ENCODE data around the gene PRKRIP1. TPM values are rescaled to one million over a fixed set of nuclear protein-coding genes. Genes with fewer than 3 reads are reported as not detected.
A peak's percentile ranks its signal among the peaks of the same experiment; 100 is the strongest.

PRKRIP1 gene
- total and polyA plus RNA-seq, 5 donors = 14.6 to 20.5 (median 15.3) TPM

DNA sequence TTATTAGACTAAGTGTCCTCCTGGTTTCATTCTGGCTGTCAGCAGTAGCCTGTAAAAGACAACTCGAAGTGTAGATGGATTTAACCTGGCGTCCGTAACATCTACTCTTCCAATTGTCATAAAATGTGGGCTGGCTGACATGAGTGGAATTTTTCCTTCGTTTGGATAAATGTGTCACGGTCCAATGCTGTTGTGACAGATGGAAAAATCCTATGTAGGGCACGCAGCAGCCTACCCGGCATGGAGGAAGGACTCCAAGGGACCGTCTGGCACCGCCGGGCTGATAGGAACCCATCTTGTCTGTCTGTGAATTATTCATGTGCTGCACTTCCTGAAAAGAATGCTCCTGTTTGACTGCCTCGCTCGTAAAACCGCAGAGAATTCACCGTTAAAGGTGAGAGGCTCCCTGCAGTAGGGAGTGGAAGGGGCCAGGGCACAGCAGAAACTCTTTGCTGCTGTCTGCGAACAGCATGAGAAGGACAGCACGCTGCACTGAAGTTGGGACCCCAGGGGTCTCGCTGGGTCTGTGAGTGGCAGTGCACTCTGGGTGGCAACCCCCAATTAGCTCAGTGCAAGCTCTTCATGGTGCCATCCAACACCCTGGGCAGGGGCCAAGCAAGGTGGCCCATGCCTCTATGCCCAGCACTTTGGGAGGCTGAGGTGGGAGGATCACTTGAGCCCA, 35.6 kb downstream of the PRKRIP1 start:
- H3K27ac ChIP-seq (ENCODE audit: low read length) = no peak overlapping the region
- no peak overlapping the region for H3K4me3 ChIP-seq (ENCODE audit: low read length)
- no peaks in the 10 kb centered on the region for H3K9me3 ChIP-seq (ENCODE audit: control insufficient read depth, low read length)
- DNase-seq = no peak
- WGBS = 44% methylated on average over 17 of the region's 17 CpGs
- H3K4me1 ChIP-seq (ENCODE audit: control insufficient read depth, insufficient read depth, low read length) = peaks cover 2% of the 10 kb centered on the region
- H3K27me3 ChIP-seq (ENCODE audit: control insufficient read depth, insufficient read depth) = no peaks in the 10 kb centered on the region
- no peak for ATAC-seq
- intact Hi-C loops (cut with DNase I) = no loop called here

DNA sequence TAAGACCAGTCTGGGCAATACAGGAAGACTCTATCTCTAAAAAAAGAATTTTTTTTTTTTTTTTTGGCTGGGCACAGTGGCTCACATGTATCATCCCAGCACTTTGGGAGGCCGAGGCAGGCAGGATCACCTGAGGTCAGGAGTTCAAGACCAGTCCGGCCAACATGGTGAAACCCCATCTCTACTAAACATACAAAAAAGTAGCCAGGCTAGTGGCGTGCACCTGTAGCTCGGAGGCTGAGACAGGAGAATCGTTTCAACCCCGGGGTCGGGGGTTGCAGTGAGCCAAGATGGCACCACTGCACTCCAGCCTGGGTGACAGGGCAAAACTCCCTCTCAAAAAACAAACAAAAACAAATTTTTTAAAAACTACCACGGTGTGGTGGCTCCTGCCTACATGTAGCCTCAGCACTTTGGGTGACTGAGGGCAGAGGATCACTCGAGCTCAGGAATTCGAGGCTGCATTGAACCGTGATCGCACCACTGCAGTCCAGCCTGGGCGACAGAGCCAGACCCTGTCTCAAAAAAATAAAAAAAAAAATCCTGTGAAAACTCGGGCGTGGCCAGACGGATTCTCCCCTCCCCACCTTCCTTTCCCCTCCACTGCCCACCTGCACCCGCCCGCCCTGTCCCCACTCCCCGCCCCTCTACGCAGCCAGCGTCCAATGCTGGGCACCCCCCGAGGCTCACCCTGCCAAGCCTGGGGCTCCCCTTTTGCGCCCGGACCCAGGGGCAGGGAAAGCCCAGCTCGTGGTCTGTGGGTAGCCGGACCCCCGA, 36.5 kb downstream of the PRKRIP1 start:
- Histone ChIP-seq H3K27me3 (ENCODE audit: control insufficient read depth, insufficient read depth) (no peaks in the 10 kb centered on the region), H3K4me1 (ENCODE audit: control insufficient read depth, insufficient read depth, low read length) (peaks cover 2% of the 10 kb centered on the region), H3K4me3 (ENCODE audit: low read length) (peak overlapping the region; percentile 89), H3K27ac (ENCODE audit: low read length) (no peak overlapping the region), H3K9me3 (ENCODE audit: control insufficient read depth, low read length) (no peaks in the 10 kb centered on the region)
- no peak for DNase-seq
- intact Hi-C loops (cut with DNase I) = no loop called here
- peak; percentile 21 to 37 for ATAC-seq
- 36% methylated on average over 27 of the region's 27 CpGs for WGBS

DNA sequence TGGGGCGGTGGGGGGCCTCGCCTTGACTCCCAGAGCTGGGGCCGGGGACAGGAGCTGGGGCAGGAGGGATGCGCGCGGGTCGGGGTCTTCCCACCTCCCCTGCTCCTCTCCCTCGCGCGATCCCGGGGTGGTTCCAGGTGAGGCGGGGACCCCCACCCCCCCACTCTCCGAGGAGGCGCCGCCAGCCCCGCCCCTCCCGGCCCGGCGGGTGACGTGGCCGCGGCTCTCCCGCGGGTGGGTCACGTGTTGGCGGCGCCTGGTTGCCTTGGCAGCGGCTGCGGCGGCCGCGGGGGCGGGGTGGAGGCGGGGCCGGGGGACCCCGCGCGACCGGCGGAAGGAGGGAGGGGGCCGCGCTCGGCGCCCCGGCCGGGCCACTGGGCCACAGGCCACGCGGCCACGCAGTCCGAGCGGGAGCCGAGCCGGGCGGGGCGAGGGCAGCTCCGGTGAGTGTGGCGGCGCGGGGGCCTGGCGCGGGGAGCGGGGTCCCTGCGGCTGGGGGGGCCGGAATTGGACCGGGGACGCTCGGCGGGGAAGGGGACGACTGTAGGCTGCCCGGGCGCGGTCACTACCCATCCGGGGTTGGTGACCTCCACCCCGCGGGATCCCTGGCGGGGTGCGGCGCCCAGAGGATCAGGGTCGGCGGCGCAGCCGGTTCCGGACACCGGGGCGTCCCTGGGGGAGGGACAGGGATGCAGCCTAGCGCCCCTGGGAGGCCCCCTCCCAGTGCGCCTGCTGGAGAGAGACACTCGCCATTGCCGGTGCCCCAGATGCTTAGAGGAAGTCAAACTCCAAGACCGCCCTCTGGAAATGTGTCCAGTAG, 37.3 kb downstream of the PRKRIP1 start, which contains the start of gene ORAI2:
TSS of gene ORAI2 (plus strand) at position 357 of the 820 bp plus-strand sequence. CDS start 5,382 bp downstream, outside the sequence.
- Histone ChIP-seq H3K4me3 (ENCODE audit: low read length) (peak within 1 kb of the TSS; percentile 89), H3K27ac (ENCODE audit: low read length) (no peak within 1 kb of the TSS), H3K27me3 (ENCODE audit: control insufficient read depth, insufficient read depth) (no peaks in the 10 kb centered on the region), H3K4me1 (ENCODE audit: control insufficient read depth, insufficient read depth, low read length) (peaks cover 2% of the 10 kb centered on the region), H3K9me3 (ENCODE audit: control insufficient read depth, low read length) (no peaks in the 10 kb centered on the region)
- ATAC-seq = peak; percentile 84 to 85
- intact Hi-C loops (cut with DNase I) = no loop called here
- peak; percentile 84 to 94 (median 92) for DNase-seq
- WGBS = 1% methylated on average over 90 of the region's 90 CpGs

DNA sequence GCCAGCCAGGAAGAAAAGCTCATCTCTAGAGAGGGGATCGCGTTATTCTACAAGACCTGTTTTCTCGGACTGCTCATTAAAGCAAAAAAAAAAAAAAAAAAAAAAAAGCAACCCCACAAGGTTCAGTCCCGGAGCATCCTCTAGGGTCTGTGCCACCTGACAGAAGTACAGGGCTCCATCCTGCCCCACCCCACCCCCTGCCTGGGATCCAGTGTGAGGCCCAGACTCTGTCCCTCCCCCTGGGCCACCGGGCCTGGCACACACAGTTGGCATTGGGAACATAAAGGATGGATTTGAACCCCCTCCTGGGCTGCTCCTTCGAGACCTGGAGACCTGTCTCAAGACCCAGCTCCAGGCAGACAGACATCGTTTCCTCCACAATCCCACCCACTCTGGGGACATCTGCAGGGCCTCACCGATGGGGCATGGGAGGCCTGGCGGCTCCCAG, 37.9 kb downstream of the PRKRIP1 start:
- Histone ChIP-seq H3K27me3 (ENCODE audit: control insufficient read depth, insufficient read depth) (no peaks in the 10 kb centered on the region), H3K4me3 (ENCODE audit: low read length) (peak overlapping the region; percentile 89), H3K4me1 (ENCODE audit: control insufficient read depth, insufficient read depth, low read length) (peaks cover 2% of the 10 kb centered on the region), H3K27ac (ENCODE audit: low read length) (no peak overlapping the region), H3K9me3 (ENCODE audit: control insufficient read depth, low read length) (no peaks in the 10 kb centered on the region)
- intact Hi-C loops (cut with DNase I) = no loop called here
- ATAC-seq (peak in 1 of 2 donors; percentile 31), DNase-seq (no peak)
- WGBS = 31% methylated on average over 9 of the region's 9 CpGs

DNA sequence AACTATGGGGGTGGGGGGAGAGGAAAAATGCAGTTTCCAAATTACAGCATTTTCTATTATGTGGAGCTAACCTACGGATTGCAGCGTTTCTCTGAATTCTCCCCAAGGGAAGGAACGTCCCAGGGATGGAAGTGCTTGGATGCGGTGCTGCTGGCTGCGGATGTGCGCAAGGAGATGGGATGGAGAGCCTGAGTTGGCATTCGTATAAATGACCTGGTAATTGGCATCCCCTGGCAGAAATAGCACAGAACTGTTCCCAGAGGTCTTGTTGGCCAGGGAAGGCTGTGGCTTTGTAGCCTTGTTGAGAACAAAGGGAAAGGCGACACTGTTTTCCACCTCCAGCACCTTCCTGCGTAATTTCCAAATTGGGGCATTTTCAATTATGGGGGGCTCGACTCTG, 40.0 kb downstream of the PRKRIP1 start:
- peaks cover 2% of the 10 kb centered on the region for H3K4me1 ChIP-seq (ENCODE audit: control insufficient read depth, insufficient read depth, low read length)
- H3K27ac ChIP-seq (ENCODE audit: low read length) = no peak overlapping the region
- ATAC-seq (no peak), DNase-seq (no peak)
- WGBS = 94% methylated on average over 10 of the region's 10 CpGs
- no peaks in the 10 kb centered on the region for H3K9me3 ChIP-seq (ENCODE audit: control insufficient read depth, low read length)
- intact Hi-C loops (cut with DNase I) = no loop called here
- H3K4me3 ChIP-seq (ENCODE audit: low read length) = no peak overlapping the region
- no peaks in the 10 kb centered on the region for H3K27me3 ChIP-seq (ENCODE audit: control insufficient read depth, insufficient read depth)

DNA sequence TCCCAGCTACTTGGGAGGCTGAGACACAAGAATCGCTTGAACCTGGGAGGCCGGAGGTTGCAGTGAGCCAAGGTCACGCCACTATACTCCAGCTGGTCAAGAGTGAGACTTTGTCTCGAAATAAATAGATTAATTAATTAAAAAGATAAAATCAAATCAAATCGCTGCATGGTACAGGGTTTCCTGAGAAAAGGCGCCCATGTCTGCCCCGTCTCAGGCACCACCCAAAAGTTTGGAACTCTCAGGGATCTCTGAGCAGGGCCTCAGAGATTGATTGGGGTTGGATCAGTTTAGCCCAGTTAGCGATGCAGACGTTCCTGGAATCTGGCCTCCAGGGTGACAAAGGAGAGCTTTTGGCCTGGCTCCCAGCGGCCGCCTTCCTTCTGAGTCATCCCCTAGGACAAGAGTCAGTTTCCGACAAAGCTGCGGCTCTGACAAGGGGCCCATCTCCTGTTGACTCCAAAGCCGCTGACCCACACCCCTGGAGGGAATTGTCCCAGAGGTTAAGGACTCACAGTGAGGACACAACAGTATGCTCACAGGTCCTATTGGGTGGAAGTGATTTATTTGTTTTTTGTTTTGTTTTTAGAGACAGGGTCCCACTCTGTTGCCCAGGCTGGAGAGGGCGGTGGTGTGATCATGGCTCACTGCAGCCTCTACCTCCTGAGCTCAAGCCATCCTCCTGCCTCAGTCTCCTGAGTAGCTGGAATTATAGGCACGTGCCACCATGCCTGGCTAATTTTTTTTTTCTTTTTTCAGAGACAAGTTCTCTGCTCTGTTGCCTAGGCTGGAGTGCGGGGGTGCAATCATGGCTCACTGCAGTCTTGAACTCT, 44.0 kb downstream of the PRKRIP1 start:
- Histone ChIP-seq H3K4me3 (ENCODE audit: low read length) (no peak overlapping the region), H3K9me3 (ENCODE audit: control insufficient read depth, low read length) (no peaks in the 10 kb centered on the region), H3K27me3 (ENCODE audit: control insufficient read depth, insufficient read depth) (no peaks in the 10 kb centered on the region), H3K27ac (ENCODE audit: low read length) (peak overlapping the region; percentile 55), H3K4me1 (ENCODE audit: control insufficient read depth, insufficient read depth, low read length) (no peaks in the 10 kb centered on the region)
- peak; percentile 67 to 88 for ATAC-seq
- 60% methylated on average over 17 of the region's 17 CpGs for WGBS
- DNase-seq = peak; percentile 72 to 80 (median 79)
- intact Hi-C loops (cut with DNase I) = no loop called here

DNA sequence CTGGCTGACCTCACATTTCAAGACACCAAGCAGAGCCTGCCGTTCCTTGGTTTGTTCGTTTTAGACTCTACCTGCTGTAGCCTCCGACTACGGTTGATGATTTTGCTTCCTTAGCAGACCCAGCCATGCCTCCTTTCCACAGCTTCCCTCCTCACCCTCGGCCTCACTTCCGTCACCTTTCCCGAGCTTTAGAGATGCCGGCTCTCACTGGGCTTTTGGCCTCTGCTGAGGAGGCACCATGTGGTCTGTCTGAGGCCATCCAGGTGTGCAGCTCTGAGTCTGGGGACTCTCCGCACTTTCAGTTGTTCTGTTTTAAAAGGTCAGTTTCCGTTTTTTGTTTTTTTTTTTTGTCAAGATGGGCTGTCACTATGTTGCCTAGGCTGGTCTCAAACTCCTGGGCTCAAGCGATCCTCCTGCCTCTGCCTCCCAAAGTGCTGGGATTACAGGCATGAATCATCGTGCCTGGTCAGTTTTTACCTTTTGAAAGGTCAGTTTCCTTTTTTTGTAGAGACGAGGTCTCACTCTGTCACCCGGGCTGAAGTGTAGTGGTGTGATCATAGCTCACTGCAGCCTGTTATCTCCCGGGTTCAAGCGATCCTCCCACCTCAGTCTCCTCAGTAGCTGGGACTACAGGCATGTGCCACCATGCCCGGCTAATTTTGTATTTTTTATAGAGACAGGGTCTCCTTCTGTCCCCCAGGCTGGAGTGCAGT, 49.0 kb downstream of the PRKRIP1 start:
- DNase-seq (peak in 1 of 3 donors; percentile 13), ATAC-seq (no peak)
- Histone ChIP-seq H3K4me1 (ENCODE audit: control insufficient read depth, insufficient read depth, low read length) (no peaks in the 10 kb centered on the region), H3K4me3 (ENCODE audit: low read length) (no peak overlapping the region), H3K9me3 (ENCODE audit: control insufficient read depth, low read length) (no peaks in the 10 kb centered on the region), H3K27me3 (ENCODE audit: control insufficient read depth, insufficient read depth) (no peaks in the 10 kb centered on the region), H3K27ac (ENCODE audit: low read length) (no peak overlapping the region)
- WGBS = 90% methylated on average over 17 of the region's 17 CpGs
- intact Hi-C loops (cut with DNase I) = no loop called here

DNA sequence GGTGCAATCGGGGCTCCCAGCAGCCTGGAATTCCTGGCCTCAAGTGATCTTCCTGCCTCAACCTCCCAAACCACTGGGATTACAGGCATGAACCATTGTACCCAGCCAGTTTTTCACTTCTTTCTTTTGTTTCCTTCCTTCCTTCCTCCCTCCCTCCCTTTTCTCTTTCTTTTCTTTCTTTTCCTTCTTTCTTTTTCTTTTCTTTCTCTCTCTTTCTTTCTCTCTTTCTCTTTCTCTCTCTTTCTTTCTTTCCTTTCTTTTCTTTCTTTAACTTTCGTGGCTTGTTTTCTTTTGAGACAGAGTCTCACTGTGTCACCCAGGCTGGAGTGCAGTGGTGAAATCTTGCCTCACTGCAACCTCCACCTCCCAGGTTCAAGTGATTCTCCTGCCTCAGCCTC, 49.5 kb downstream of the PRKRIP1 start:
- intact Hi-C loops (cut with DNase I) = no loop called here
- no peak overlapping the region for H3K27ac ChIP-seq (ENCODE audit: low read length)
- WGBS = 70% methylated on average over 2 of the region's 2 CpGs
- H3K4me1 ChIP-seq (ENCODE audit: control insufficient read depth, insufficient read depth, low read length) = no peaks in the 10 kb centered on the region
- H3K9me3 ChIP-seq (ENCODE audit: control insufficient read depth, low read length) = no peaks in the 10 kb centered on the region
- no peaks in the 10 kb centered on the region for H3K27me3 ChIP-seq (ENCODE audit: control insufficient read depth, insufficient read depth)
- no peak overlapping the region for H3K4me3 ChIP-seq (ENCODE audit: low read length)
- DNase-seq (no peak), ATAC-seq (no peak)

DNA sequence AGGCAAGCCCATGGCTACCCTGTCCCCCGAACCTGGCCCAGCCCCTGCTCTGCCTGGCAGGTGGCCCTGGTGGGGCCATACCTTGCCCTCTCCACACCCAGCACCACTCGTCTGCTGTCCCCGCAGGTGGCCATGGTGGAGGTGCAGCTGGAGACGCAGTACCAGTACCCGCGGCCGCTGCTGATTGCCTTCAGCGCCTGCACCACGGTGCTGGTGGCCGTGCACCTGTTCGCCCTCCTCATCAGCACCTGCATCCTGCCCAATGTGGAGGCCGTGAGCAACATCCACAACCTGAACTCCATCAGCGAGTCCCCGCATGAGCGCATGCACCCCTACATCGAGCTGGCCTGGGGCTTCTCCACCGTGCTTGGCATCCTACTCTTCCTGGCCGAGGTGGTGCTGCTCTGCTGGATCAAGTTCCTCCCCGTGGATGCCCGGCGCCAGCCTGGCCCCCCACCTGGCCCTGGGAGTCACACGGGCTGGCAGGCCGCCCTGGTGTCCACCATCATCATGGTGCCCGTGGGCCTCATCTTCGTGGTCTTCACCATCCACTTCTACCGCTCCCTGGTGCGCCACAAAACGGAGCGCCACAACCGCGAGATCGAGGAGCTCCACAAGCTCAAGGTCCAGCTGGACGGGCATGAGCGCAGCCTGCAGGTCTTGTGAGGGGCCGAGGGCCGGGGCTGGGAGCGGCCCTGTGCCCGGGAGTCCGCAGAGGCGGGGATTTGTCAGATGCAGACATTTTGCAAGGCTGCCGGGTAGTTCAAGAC, 50.4 kb downstream of the PRKRIP1 start:
- 95% methylated on average over 41 of the region's 41 CpGs for WGBS
- Histone ChIP-seq H3K27me3 (ENCODE audit: control insufficient read depth, insufficient read depth) (no peaks in the 10 kb centered on the region), H3K9me3 (ENCODE audit: control insufficient read depth, low read length) (no peaks in the 10 kb centered on the region), H3K4me3 (ENCODE audit: low read length) (no peak overlapping the region), H3K27ac (ENCODE audit: low read length) (no peak overlapping the region), H3K4me1 (ENCODE audit: control insufficient read depth, insufficient read depth, low read length) (no peaks in the 10 kb centered on the region)
- ATAC-seq (no peak), DNase-seq (peak in 1 of 3 donors; percentile 46)
- intact Hi-C loops (cut with DNase I) = no loop called here
